Peyer's patch (tissue), 4 donors: Measurements from ENCODE around the gene PADI2.

ENCODE experiments used
- POLR2A ChIP-seq, 2 donors: fragments of 450-650 bp; IDR thresholded peaks; one replicate each; pipeline ENCODE4 v1.5.1; 2017; ENCODE audit warnings: antibody characterized with exemption in 2 of 2, mild to moderate bottlenecking in 2 of 2, moderate library complexity in 2 of 2
- TF ChIP-seq, protein P1 (sequence below), 6 experiments: fragments of 450-650 bp in 4 of 6; fragments of 200-600 bp in 2 of 6; sonication (generic) in 1 of 6; IDR thresholded peaks; one replicate each; pipeline ENCODE4 v1.5.1; 2017 to 2019; ENCODE audit warnings: antibody characterized with exemption in 6 of 6, mild to moderate bottlenecking in 3 of 6, moderate library complexity in 1 of 6

DNA sequence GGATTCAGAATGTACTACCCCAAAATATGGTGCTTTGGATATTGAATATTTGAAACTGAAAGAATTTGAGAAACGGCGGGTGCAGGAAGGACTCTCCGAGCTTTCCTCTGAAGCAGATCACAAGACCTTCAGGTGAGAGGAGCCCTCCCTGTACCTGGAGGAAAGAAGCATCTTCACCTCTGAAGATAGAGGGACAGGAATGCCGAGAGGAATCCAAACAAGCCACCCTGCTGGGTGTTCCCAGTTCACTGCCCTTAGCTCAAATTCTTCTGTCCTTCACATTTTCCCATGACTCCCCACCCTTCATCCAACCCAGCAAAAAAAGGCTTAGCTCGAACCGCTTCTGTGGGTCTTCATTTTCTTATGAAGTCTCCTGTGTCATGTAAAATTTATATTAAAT lies 18.2 kb upstream of the PADI2 start:
- TF ChIP-seq, protein P1, sequence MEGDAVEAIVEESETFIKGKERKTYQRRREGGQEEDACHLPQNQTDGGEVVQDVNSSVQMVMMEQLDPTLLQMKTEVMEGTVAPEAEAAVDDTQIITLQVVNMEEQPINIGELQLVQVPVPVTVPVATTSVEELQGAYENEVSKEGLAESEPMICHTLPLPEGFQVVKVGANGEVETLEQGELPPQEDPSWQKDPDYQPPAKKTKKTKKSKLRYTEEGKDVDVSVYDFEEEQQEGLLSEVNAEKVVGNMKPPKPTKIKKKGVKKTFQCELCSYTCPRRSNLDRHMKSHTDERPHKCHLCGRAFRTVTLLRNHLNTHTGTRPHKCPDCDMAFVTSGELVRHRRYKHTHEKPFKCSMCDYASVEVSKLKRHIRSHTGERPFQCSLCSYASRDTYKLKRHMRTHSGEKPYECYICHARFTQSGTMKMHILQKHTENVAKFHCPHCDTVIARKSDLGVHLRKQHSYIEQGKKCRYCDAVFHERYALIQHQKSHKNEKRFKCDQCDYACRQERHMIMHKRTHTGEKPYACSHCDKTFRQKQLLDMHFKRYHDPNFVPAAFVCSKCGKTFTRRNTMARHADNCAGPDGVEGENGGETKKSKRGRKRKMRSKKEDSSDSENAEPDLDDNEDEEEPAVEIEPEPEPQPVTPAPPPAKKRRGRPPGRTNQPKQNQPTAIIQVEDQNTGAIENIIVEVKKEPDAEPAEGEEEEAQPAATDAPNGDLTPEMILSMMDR (IDR thresholded peaks at IDR 0.05) = no peak
- no peak for TF ChIP-seq POLR2A (IDR thresholded peaks at IDR 0.05)
